ENCODE data around the gene LINC00305.

Gene LINC00305

GRCh38 chr18:64179556-64180080, 30.7 kb upstream of the LINC00305 start:
- H3K9me2 ChIP-seq (replicated peaks; ENCODE audit: low read depth, low read length) = no peaks in the 10 kb centered on the region
- H3K9ac ChIP-seq (ENCODE audit: low read depth, low read length, poor library complexity, severe bottlenecking) = no peak overlapping the region
- H3K36me3 ChIP-seq (ENCODE audit: insufficient read depth, low read length) = no peaks in the 10 kb centered on the region
- no peak overlapping the region for H2AFZ ChIP-seq (ENCODE audit: low read length)
- no peaks in the 10 kb centered on the region for H3K79me2 ChIP-seq (ENCODE audit: insufficient read depth, low read length)
- H3F3A ChIP-seq (ENCODE audit: low read depth) = no peaks in the 10 kb centered on the region
- H3K9me3 ChIP-seq (ENCODE audit: insufficient read depth, low read depth, low read length) = no peaks in the 10 kb centered on the region
- no peaks in the 10 kb centered on the region for H3K27me3 ChIP-seq (ENCODE audit: insufficient read depth, low read length, poor library complexity, severe bottlenecking)
- H3K4me2 ChIP-seq (ENCODE audit: low read depth, low read length, poor library complexity, severe bottlenecking) = no peak overlapping the region
- TF ChIP-seq, protein P1, sequence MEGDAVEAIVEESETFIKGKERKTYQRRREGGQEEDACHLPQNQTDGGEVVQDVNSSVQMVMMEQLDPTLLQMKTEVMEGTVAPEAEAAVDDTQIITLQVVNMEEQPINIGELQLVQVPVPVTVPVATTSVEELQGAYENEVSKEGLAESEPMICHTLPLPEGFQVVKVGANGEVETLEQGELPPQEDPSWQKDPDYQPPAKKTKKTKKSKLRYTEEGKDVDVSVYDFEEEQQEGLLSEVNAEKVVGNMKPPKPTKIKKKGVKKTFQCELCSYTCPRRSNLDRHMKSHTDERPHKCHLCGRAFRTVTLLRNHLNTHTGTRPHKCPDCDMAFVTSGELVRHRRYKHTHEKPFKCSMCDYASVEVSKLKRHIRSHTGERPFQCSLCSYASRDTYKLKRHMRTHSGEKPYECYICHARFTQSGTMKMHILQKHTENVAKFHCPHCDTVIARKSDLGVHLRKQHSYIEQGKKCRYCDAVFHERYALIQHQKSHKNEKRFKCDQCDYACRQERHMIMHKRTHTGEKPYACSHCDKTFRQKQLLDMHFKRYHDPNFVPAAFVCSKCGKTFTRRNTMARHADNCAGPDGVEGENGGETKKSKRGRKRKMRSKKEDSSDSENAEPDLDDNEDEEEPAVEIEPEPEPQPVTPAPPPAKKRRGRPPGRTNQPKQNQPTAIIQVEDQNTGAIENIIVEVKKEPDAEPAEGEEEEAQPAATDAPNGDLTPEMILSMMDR (conservative IDR thresholded peaks at IDR 0.05; ENCODE audit: low read length) = no peak
- TF ChIP-seq EZH2phosphoT487 (IDR thresholded peaks at IDR 0.05; ENCODE audit: borderline replicate concordance) = no peak
- no peaks in the 10 kb centered on the region for H3K4me1 ChIP-seq (ENCODE audit: insufficient read depth, low read length, poor library complexity, severe bottlenecking)
- H4K20me1 ChIP-seq (ENCODE audit: insufficient read depth, low read length, poor library complexity, severe bottlenecking) = no peaks in the 10 kb centered on the region
- no peak overlapping the region for H3K4me3 ChIP-seq (ENCODE audit: low read length, poor library complexity, severe bottlenecking)

DNA sequence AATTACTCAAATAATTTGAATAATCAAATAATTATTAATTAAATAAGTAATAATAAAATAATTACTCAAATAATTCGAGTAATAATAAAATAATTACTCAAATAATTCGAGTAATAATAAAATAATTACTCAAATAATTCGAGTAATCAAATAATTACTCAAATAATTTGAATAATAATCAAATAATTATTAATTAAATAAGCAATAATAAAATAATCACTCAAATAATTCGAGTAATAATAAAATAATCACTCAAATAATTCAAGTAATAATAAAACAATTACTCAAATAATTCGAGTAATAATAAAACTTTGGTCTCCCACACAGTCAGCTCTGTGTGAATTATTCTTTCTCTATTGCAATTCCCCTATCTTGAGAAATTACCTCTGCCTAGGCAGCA, 30.0 kb upstream of the LINC00305 start:
- Histone ChIP-seq H3K4me3 (ENCODE audit: low read length, poor library complexity, severe bottlenecking) (no peak overlapping the region), H3K9ac (ENCODE audit: low read depth, low read length, poor library complexity, severe bottlenecking) (no peak overlapping the region), H3K27me3 (ENCODE audit: insufficient read depth, low read length, poor library complexity, severe bottlenecking) (no peaks in the 10 kb centered on the region), H3K36me3 (ENCODE audit: insufficient read depth, low read length) (no peaks in the 10 kb centered on the region), H3K9me2 (replicated peaks; ENCODE audit: low read depth, low read length) (no peaks in the 10 kb centered on the region), H3K79me2 (ENCODE audit: insufficient read depth, low read length) (no peaks in the 10 kb centered on the region), H3F3A (ENCODE audit: low read depth) (no peaks in the 10 kb centered on the region), H3K4me1 (ENCODE audit: insufficient read depth, low read length, poor library complexity, severe bottlenecking) (no peaks in the 10 kb centered on the region), H4K20me1 (ENCODE audit: insufficient read depth, low read length, poor library complexity, severe bottlenecking) (no peaks in the 10 kb centered on the region), H2AFZ (ENCODE audit: low read length) (no peak overlapping the region), H3K9me3 (ENCODE audit: insufficient read depth, low read depth, low read length) (no peaks in the 10 kb centered on the region), H3K4me2 (ENCODE audit: low read depth, low read length, poor library complexity, severe bottlenecking) (no peak overlapping the region)
- no peak for TF ChIP-seq EZH2phosphoT487 (IDR thresholded peaks at IDR 0.05; ENCODE audit: borderline replicate concordance)
- TF ChIP-seq, protein P1 (conservative IDR thresholded peaks at IDR 0.05; ENCODE audit: low read length) = no peak

DNA sequence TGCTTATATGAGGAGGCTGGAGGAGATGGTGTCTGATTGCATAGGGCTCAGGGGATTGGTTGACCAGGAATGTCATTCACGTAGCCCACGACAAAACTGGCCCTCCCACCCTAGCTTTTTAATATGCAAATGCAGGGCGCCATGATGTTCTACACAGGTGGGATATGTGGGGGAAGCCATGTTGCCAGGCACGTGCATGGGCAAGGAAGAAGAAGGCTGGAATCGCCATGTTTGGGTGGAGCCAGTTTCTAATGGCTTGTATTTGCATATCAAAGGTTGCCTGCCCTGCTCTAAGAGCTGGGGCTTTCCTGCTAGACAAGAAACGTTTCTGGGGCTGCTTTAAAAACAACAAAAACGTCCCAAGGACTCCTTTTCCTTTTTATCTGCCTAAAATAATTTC, 26.5 kb upstream of the LINC00305 start:
- H3K4me1 ChIP-seq (ENCODE audit: insufficient read depth, low read length, poor library complexity, severe bottlenecking) = no peaks in the 10 kb centered on the region
- no peak overlapping the region for H3K9ac ChIP-seq (ENCODE audit: low read depth, low read length, poor library complexity, severe bottlenecking)
- no peaks in the 10 kb centered on the region for H3F3A ChIP-seq (ENCODE audit: low read depth)
- H3K27me3 ChIP-seq (ENCODE audit: insufficient read depth, low read length, poor library complexity, severe bottlenecking) = no peaks in the 10 kb centered on the region
- H3K36me3 ChIP-seq (ENCODE audit: insufficient read depth, low read length) = no peaks in the 10 kb centered on the region
- no peaks in the 10 kb centered on the region for H4K20me1 ChIP-seq (ENCODE audit: insufficient read depth, low read length, poor library complexity, severe bottlenecking)
- H3K9me3 ChIP-seq (ENCODE audit: insufficient read depth, low read depth, low read length) = no peaks in the 10 kb centered on the region
- no peak overlapping the region for H3K4me3 ChIP-seq (ENCODE audit: low read length, poor library complexity, severe bottlenecking)
- no peak overlapping the region for H2AFZ ChIP-seq (ENCODE audit: low read length)
- no peaks in the 10 kb centered on the region for H3K79me2 ChIP-seq (ENCODE audit: insufficient read depth, low read length)
- TF ChIP-seq EZH2phosphoT487 (IDR thresholded peaks at IDR 0.05; ENCODE audit: borderline replicate concordance) = no peak
- TF ChIP-seq, protein P1 (conservative IDR thresholded peaks at IDR 0.05; ENCODE audit: low read length) = no peak
- no peaks in the 10 kb centered on the region for H3K9me2 ChIP-seq (replicated peaks; ENCODE audit: low read depth, low read length)
- no peak overlapping the region for H3K4me2 ChIP-seq (ENCODE audit: low read depth, low read length, poor library complexity, severe bottlenecking)
